OCI-LY1 (cell line): ENCODE results near the gene MRPL53.
A peak's percentile ranks its signal among the peaks of the same experiment; 100 is the strongest.
"Not testable (repeated sequence)": the region's sequence is repeated elsewhere in the genome, so short reads cannot be mapped to it uniquely, and the experiment has no call there.

ENCODE experiments used
- H2AFZ ChIP-seq: fragments of 200-600 bp; sonication (generic), shearing (Covaris generic); 2 replicates; pipeline ENCODE4 v1.6.0; 2014; ENCODE audit warnings: antibody characterized with exemption, mild to moderate bottlenecking, low read length
- H3F3A ChIP-seq: fragments of 200-600 bp; sonication (generic), shearing (Covaris generic); 2 replicates; pipeline ENCODE4 v1.6.0; 2014; ENCODE audit warnings: mild to moderate bottlenecking, antibody characterized with exemption, low read length, moderate library complexity; ENCODE audit not compliant: insufficient read depth
- H3K27ac ChIP-seq: fragments of 200-600 bp; sonication (generic); 2 replicates; pipeline ENCODE4 v1.5.1; 2014; ENCODE audit warnings: low read length, mixed run types, mild to moderate bottlenecking, low read depth; ENCODE audit not compliant: poor library complexity, severe bottlenecking
- H3K27me3 ChIP-seq: fragments of 200-600 bp; sonication (generic); 2 replicates; pipeline ENCODE4 v1.6.0; 2014; ENCODE audit warnings: antibody characterized with exemption, mild to moderate bottlenecking, low read length, moderate library complexity; ENCODE audit not compliant: insufficient read depth
- H3K36me3 ChIP-seq: fragments of 200-600 bp; sonication (generic); 2 replicates; pipeline ENCODE4 v1.6.1; 2014; ENCODE audit warnings: mild to moderate bottlenecking, antibody characterized with exemption, low read length, moderate library complexity, mixed read lengths; ENCODE audit not compliant: insufficient read depth
- H3K4me1 ChIP-seq: fragments of 200-600 bp; sonication (generic); 2 replicates; pipeline ENCODE4 v1.5.1; 2014; ENCODE audit warnings: mild to moderate bottlenecking, low read length, moderate library complexity; ENCODE audit not compliant: insufficient read depth, severe bottlenecking
- H3K4me2 ChIP-seq: fragments of 200-600 bp; sonication (generic), shearing (Covaris generic); 2 replicates; pipeline ENCODE4 v1.6.1; 2014; ENCODE audit warnings: low read length
- H3K4me3 ChIP-seq: fragments of 200-600 bp; sonication (generic); 2 replicates; pipeline ENCODE4 v1.5.1; 2014; ENCODE audit warnings: low read length, low read depth, mild to moderate bottlenecking, mixed read lengths; ENCODE audit not compliant: poor library complexity, severe bottlenecking
- H3K79me2 ChIP-seq: fragments of 200-600 bp; shearing (Covaris generic); 2 replicates; pipeline ENCODE4 v1.6.1; 2016; ENCODE audit warnings: mixed run types, low read length, mixed read lengths; ENCODE audit not compliant: insufficient read depth
- H3K9ac ChIP-seq: fragments of 200-600 bp; sonication (generic), shearing (Covaris generic); 2 replicates; pipeline ENCODE4 v1.6.1; 2014; ENCODE audit warnings: mild to moderate bottlenecking, low read length, mixed read lengths
- H3K9me2 ChIP-seq: fragments of 200-600 bp; sonication (generic), shearing (Covaris generic); 2 replicates; pipeline ENCODE4 v1.6.1; 2014; ENCODE audit warnings: low read depth, mild to moderate bottlenecking, low read length, mixed read lengths
- H3K9me3 ChIP-seq: fragments of 200-600 bp; shearing (Covaris generic); 2 replicates; pipeline ENCODE4 v1.6.1; 2014; ENCODE audit warnings: low read length, mixed read lengths
- H4K20me1 ChIP-seq: fragments of 200-600 bp; sonication (generic), shearing (Covaris generic); 2 replicates; pipeline ENCODE4 v1.6.0; 2016; ENCODE audit warnings: mild to moderate bottlenecking, low read length; ENCODE audit not compliant: insufficient read depth
- CTCF ChIP-seq: fragments of 200-600 bp; sonication (generic), shearing (Covaris generic); IDR thresholded peaks from 2 replicates; pipeline ENCODE4 v1.5.1; 2017; ENCODE audit warnings: mild to moderate bottlenecking, antibody characterized with exemption, low read length, moderate library complexity, mixed read lengths
- EZH2 ChIP-seq: fragments of 200-600 bp; sonication (generic), shearing (Covaris generic); IDR thresholded peaks from 2 replicates; pipeline ENCODE4 v1.8.0; 2017; ENCODE audit warnings: borderline replicate concordance, mixed run types, mild to moderate bottlenecking, antibody characterized with exemption, low read length, moderate library complexity, mixed read lengths

Gene MRPL53

GRCh38 chr2:74448771-74449170, 23.7 kb downstream of the MRPL53 start:
- 0 out of 2 replicates have a peak, but pooled peaks cover 4% of the 10 kb centered on the region for H3K27me3 ChIP-seq
- no peak overlapping the region for H2AFZ ChIP-seq
- no peak overlapping the region for H3K9ac ChIP-seq
- H3K27ac ChIP-seq, result no peak overlapping the region
- no peaks in the 10 kb centered on the region for H3K36me3 ChIP-seq
- peaks cover 17% of the 10 kb centered on the region for H3K4me1 ChIP-seq
- TF ChIP-seq EZH2 (no peak), CTCF (no peak)
- H3F3A ChIP-seq, result no peaks in the 10 kb centered on the region
- no peaks in the 10 kb centered on the region for H3K9me2 ChIP-seq
- H4K20me1 ChIP-seq, result no peaks in the 10 kb centered on the region
- H3K4me3 ChIP-seq, result no peak overlapping the region
- H3K79me2 ChIP-seq, result no peaks in the 10 kb centered on the region
- H3K4me2 ChIP-seq, result no peak overlapping the region
- H3K9me3 ChIP-seq, result no peaks in the 10 kb centered on the region

- TF ChIP-seq EZH2, result no peak
- no peak for TF ChIP-seq CTCF
- H3K4me2 ChIP-seq, result no peak overlapping the region
- H3K27ac ChIP-seq, result no peak overlapping the region
These were observed 25.1 kb downstream of the MRPL53 start for GRCh38 chr2:74447230-74447999.

GRCh38 chr2:74444498-74445318, 27.8 kb downstream of the MRPL53 start:
- H2AFZ ChIP-seq, result no peak overlapping the region
- H3K4me2 ChIP-seq, result no peak overlapping the region
- peaks cover 25% of the 10 kb centered on the region for H3K4me1 ChIP-seq
- H3K9ac ChIP-seq, result no peak overlapping the region
- H3K27me3 ChIP-seq, result peaks cover 12% of the 10 kb centered on the region; the same call in 1 of the 2 replicates
- H3K9me3 ChIP-seq, result no peaks in the 10 kb centered on the region
- H3K27ac ChIP-seq, result no peak overlapping the region
- no peaks in the 10 kb centered on the region for H3F3A ChIP-seq
- no peak overlapping the region for H3K4me3 ChIP-seq
- H3K36me3 ChIP-seq, result no peaks in the 10 kb centered on the region
- no peaks in the 10 kb centered on the region for H4K20me1 ChIP-seq
- H3K79me2 ChIP-seq, result no peaks in the 10 kb centered on the region
- TF ChIP-seq CTCF, result no peak
- no peak for TF ChIP-seq EZH2
- no peaks in the 10 kb centered on the region for H3K9me2 ChIP-seq

More at GRCh38 chr2:74447230-74447999, 25.1 kb downstream of the MRPL53 start:
- Histone ChIP-seq H3F3A (no peaks in the 10 kb centered on the region), H3K27me3 (0 out of 2 replicates have a peak, but pooled peaks cover 4% of the 10 kb centered on the region), H2AFZ (no peak overlapping the region), H3K9me2 (no peaks in the 10 kb centered on the region), H3K79me2 (no peaks in the 10 kb centered on the region), H3K9me3 (no peaks in the 10 kb centered on the region), H3K4me3 (no peak overlapping the region), H3K9ac (no peak overlapping the region), H4K20me1 (no peaks in the 10 kb centered on the region), H3K36me3 (no peaks in the 10 kb centered on the region), H3K4me1 (peaks cover 11% of the 10 kb centered on the region)

- H2AFZ ChIP-seq, H3K9me2 ChIP-seq, H3K4me3 ChIP-seq, H3K36me3 ChIP-seq, H3F3A ChIP-seq, H3K9ac ChIP-seq, H4K20me1 ChIP-seq, H3K9me3 ChIP-seq, H3K79me2 ChIP-seq, H3K27ac ChIP-seq: not testable (repeated sequence)
- H3K27me3 ChIP-seq, result peaks cover 12% of the 10 kb centered on the region; the same call in 1 of the 2 replicates
- H3K4me1 ChIP-seq, result peaks cover 25% of the 10 kb centered on the region
- peak overlapping the region; percentile 43 for H3K4me2 ChIP-seq
These were observed 29.8 kb downstream of the MRPL53 start for GRCh38 chr2:74442483-74443297.
